ENCODE measurements around the gene DOCK6. TPM values are rescaled to one million over a fixed set of nuclear protein-coding genes. Genes with fewer than 3 reads are reported as not detected.
A peak's percentile ranks its signal among the peaks of the same experiment; 100 is the strongest.

The DOCK6 gene
- total RNA-seq, 1 experiment from 2014 or later = 82.4 TPM

GRCh38 chr19:11288349-11288748, 26.0 kb upstream of the DOCK6 start:
- H3K4me1 ChIP-seq (ENCODE audit: control insufficient read depth in 1 of 2, insufficient read depth in 2 of 2, low read length in 2 of 2) = peaks cover 3% of the 10 kb centered on the region in 2 experiments
- no peak overlapping the region for H3K9ac ChIP-seq (ENCODE audit: low read length)
- no peak overlapping the region for H3K4me3 ChIP-seq (replicated peaks in 1 of 2; ENCODE audit: low read depth in 1 of 2, low read length in 2 of 2)
- peak overlapping the region; percentile 3 for H2AFZ ChIP-seq (ENCODE audit: low read depth, low read length, poor library complexity, severe bottlenecking)
- no peak for TF ChIP-seq EZH2 (IDR thresholded peaks at IDR 0.05)
- TF ChIP-seq CTCF (IDR thresholded peaks at IDR 0.05 in 2 of 3, conservative IDR thresholded peaks at IDR 0.05 in 1 of 3; ENCODE audit: borderline replicate concordance in 1 of 3, insufficient read depth in 1 of 3, low read depth in 2 of 3, low read length in 2 of 3) = peak; percentile 25 to 52 (median 50); a peak in 5 of 6 replicates
- TF ChIP-seq RAD21 (IDR thresholded peaks at IDR 0.05; ENCODE audit: low read depth) = peak; percentile 57
- TF ChIP-seq CEBPB (IDR thresholded peaks at IDR 0.05; ENCODE audit: low read depth) = no peak
- H3K4me2 ChIP-seq (ENCODE audit: low read length) = no peak overlapping the region
- no peaks in the 10 kb centered on the region for H3K9me2 ChIP-seq (ENCODE audit: insufficient read depth)
- BruUV-seq (replicated peaks) = no TSS peak
- no peaks in the 10 kb centered on the region for H4K20me1 ChIP-seq (ENCODE audit: insufficient read depth)
- DNase-seq (ENCODE audit: low read depth, low spot score) (no peak), ATAC-seq (peak; percentile 72)
- H3K36me3 ChIP-seq (ENCODE audit: control insufficient read depth in 1 of 2, insufficient read depth in 2 of 2, low read length in 2 of 2) = no peaks in the 10 kb centered on the region
- H3K27ac ChIP-seq (ENCODE audit: low read depth, low read length) = no peak overlapping the region
- no peaks in the 10 kb centered on the region for H3K9me3 ChIP-seq (ENCODE audit: control insufficient read depth in 1 of 2, insufficient read depth in 1 of 2, low read depth in 1 of 2, low read length in 2 of 2)
- CTCF ChIA-PET = no interaction called here
- no peaks in the 10 kb centered on the region for H3K79me2 ChIP-seq (ENCODE audit: insufficient read depth, low read length)
- RAD21 ChIA-PET (ENCODE audit: low non-redundant PET in 1 of 2, low total read pairs in 2 of 2, uncharacterized antibody in 2 of 2, unreplicated experiment in 2 of 2) = interaction anchor here in 1 of 2 experiments (0.5 kb wide), 1 partner anchor 56 kb away, joined by 3 read pairs; no protein-coding TSS in a partner anchor
- H3K27me3 ChIP-seq (ENCODE audit: insufficient read depth, low read length) = no peaks in the 10 kb centered on the region
- POLR2A ChIA-PET = no interaction called here
- intact Hi-C loops (cut with micrococcal nuclease) = no loop called here

DNA sequence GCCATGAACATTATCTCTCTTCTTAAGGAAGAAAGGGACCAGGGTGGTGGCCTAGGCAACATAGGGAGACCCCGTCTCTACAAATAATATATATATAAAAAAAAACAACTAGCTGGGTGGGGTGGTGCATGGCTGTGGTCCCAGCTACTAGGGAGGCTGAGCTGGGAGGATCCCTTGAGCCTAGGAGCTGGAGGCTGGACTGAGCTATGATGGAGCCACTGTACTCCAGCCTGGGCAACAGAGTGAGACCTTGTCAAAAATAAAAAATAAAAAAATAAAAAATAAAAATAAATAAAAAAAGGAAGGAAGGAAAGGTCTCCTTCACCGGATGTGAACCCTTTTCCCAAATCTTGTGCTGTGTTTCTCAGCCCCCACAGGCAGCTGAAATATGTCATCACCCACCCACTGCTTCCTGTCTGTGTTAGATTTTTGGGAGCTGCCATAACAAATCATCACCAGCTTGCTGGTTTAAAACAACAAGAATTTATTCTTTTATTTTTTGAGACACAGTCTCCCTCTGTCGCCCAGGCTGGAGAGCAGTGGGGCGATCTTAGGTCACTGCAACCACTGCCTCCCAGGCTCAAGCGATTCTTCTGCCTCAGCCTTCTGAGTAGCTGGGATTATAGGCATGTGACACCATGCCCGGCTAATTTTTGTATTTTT, 24.1 kb upstream of the DOCK6 start:
- no TSS peak for BruUV-seq (replicated peaks)
- no peaks in the 10 kb centered on the region for H3K79me2 ChIP-seq (ENCODE audit: insufficient read depth, low read length)
- ChIA-PET CTCF (interaction anchor here (0.7 to 1.3 kb wide), 3 partner anchors 43 to 161 kb away, joined by 3 to 5 read pairs (median 3); no protein-coding TSS in a partner anchor), RAD21 (ENCODE audit: low non-redundant PET in 1 of 2, low total read pairs in 2 of 2, uncharacterized antibody in 2 of 2, unreplicated experiment in 2 of 2) (no interaction called here), POLR2A (interaction anchor here (0.6 kb wide), 1 partner anchor 70 kb away, joined by 3 read pairs; no protein-coding TSS in a partner anchor)
- H3K9me3 ChIP-seq (ENCODE audit: control insufficient read depth in 1 of 2, insufficient read depth in 1 of 2, low read depth in 1 of 2, low read length in 2 of 2) = no peaks in the 10 kb centered on the region
- H3K27me3 ChIP-seq (ENCODE audit: insufficient read depth, low read length) = no peaks in the 10 kb centered on the region
- no peak overlapping the region for H3K4me2 ChIP-seq (ENCODE audit: low read length)
- ATAC-seq = no peak
- H2AFZ ChIP-seq (ENCODE audit: low read depth, low read length, poor library complexity, severe bottlenecking) = no peak overlapping the region
- H3K9me2 ChIP-seq (ENCODE audit: insufficient read depth) = no peaks in the 10 kb centered on the region
- no peak for TF ChIP-seq CEBPB (IDR thresholded peaks at IDR 0.05; ENCODE audit: low read depth)
- no peak overlapping the region for H3K27ac ChIP-seq (ENCODE audit: low read depth, low read length)
- no peaks in the 10 kb centered on the region for H3K4me1 ChIP-seq (ENCODE audit: control insufficient read depth in 1 of 2, insufficient read depth in 2 of 2, low read length in 2 of 2)
- H4K20me1 ChIP-seq (ENCODE audit: insufficient read depth) = no peaks in the 10 kb centered on the region
- no peak for DNase-seq (ENCODE audit: low read depth, low spot score)
- no peaks in the 10 kb centered on the region for H3K36me3 ChIP-seq (ENCODE audit: control insufficient read depth in 1 of 2, insufficient read depth in 2 of 2, low read length in 2 of 2)
- H3K4me3 ChIP-seq (replicated peaks in 1 of 2; ENCODE audit: low read depth in 1 of 2, low read length in 2 of 2) = no peak overlapping the region
- H3K9ac ChIP-seq (ENCODE audit: low read length) = no peak overlapping the region
- intact Hi-C loops (cut with micrococcal nuclease) = no loop called here
